Measurements from ENCODE around the gene EPX.

EPX gene

GRCh38 chr17:58215685-58216084 lies 23.2 kb downstream of the EPX start:
- no peak for TF ChIP-seq FOXP2 (optimal IDR thresholded peaks at IDR 0.05; ENCODE audit: borderline replicate concordance, extremely low read depth, extremely low read length, insufficient read depth)
- no peak for TF ChIP-seq REST (IDR thresholded peaks at IDR 0.05; ENCODE audit: insufficient read depth in 1 of 2, low read depth in 2 of 2, low read length in 2 of 2)
- no peak for TF ChIP-seq TAF1 (IDR thresholded peaks at IDR 0.05; ENCODE audit: borderline replicate concordance, insufficient read depth, low read length)
- no peak for TF ChIP-seq SIN3A (IDR thresholded peaks at IDR 0.05; ENCODE audit: borderline replicate concordance, insufficient read depth, low read length)
- no peak for TF ChIP-seq POLR2AphosphoS5 (IDR thresholded peaks at IDR 0.05; ENCODE audit: low read depth, low read length)

GRCh38 chr17:58217766-58218165 lies 25.2 kb downstream of the EPX start:
- TF ChIP-seq TAF1 (IDR thresholded peaks at IDR 0.05; ENCODE audit: borderline replicate concordance, insufficient read depth, low read length) (no peak), POLR2AphosphoS5 (IDR thresholded peaks at IDR 0.05; ENCODE audit: low read depth, low read length) (no peak), REST (IDR thresholded peaks at IDR 0.05; ENCODE audit: insufficient read depth in 1 of 2, low read depth in 2 of 2, low read length in 2 of 2) (no peak), FOXP2 (optimal IDR thresholded peaks at IDR 0.05; ENCODE audit: borderline replicate concordance, extremely low read depth, extremely low read length, insufficient read depth) (no peak), SIN3A (IDR thresholded peaks at IDR 0.05; ENCODE audit: borderline replicate concordance, insufficient read depth, low read length) (no peak)

GRCh38 chr17:58219007-58219788 lies 26.7 kb downstream of the EPX start, which contains the start of gene MKS1:
Gene MKS1, minus strand, starts transcription at chr17:58219255. Its CDS starts 25 bp downstream, at chr17:58219230.
- 0 out of 2 replicates have a peak, but pooled peaks have one; percentile 68 for TF ChIP-seq SIN3A (IDR thresholded peaks at IDR 0.05; ENCODE audit: borderline replicate concordance, insufficient read depth, low read length)
- TF ChIP-seq TAF1 (IDR thresholded peaks at IDR 0.05; ENCODE audit: borderline replicate concordance, insufficient read depth, low read length), result peak; percentile 81
- 0 out of 4 replicates have a peak, but pooled peaks of 1 of the 2 experiments have one; percentile 25 for TF ChIP-seq REST (IDR thresholded peaks at IDR 0.05; ENCODE audit: insufficient read depth in 1 of 2, low read depth in 2 of 2, low read length in 2 of 2)
- TF ChIP-seq POLR2AphosphoS5 (IDR thresholded peaks at IDR 0.05; ENCODE audit: low read depth, low read length), result peak; percentile 91
- peak; percentile 98 for TF ChIP-seq FOXP2 (optimal IDR thresholded peaks at IDR 0.05; ENCODE audit: borderline replicate concordance, extremely low read depth, extremely low read length, insufficient read depth)

GRCh38 chr17:58219789-58220183 lies 27.3 kb downstream of the EPX start:
- TF ChIP-seq SIN3A (IDR thresholded peaks at IDR 0.05; ENCODE audit: borderline replicate concordance, insufficient read depth, low read length) (no peak), POLR2AphosphoS5 (IDR thresholded peaks at IDR 0.05; ENCODE audit: low read depth, low read length) (no peak), TAF1 (IDR thresholded peaks at IDR 0.05; ENCODE audit: borderline replicate concordance, insufficient read depth, low read length) (no peak), REST (IDR thresholded peaks at IDR 0.05; ENCODE audit: insufficient read depth in 1 of 2, low read depth in 2 of 2, low read length in 2 of 2) (no peak), FOXP2 (optimal IDR thresholded peaks at IDR 0.05; ENCODE audit: borderline replicate concordance, extremely low read depth, extremely low read length, insufficient read depth) (no peak)
